AG04450 (cell line): ENCODE results near the gene CLIC3. TPM values are rescaled to one million over a fixed set of nuclear protein-coding genes. Genes with fewer than 3 reads are reported as not detected.

Experiments
- CTCF ChIA-PET: fragments of 300-600, 350-600 bp; formaldehyde crosslinking; extraction: SDS; loops from one replicate; lab custom pipeline; 2022; ENCODE audit warnings: antibody characterized with exemption, inconsistent platforms; lab: Charles Lee
- POLR2A ChIA-PET: fragments of 350-600 bp; formaldehyde crosslinking; extraction: SDS; loops from one replicate; lab custom pipeline; 2021; ENCODE audit warnings: antibody characterized with exemption, inconsistent platforms; lab: Yijun Ruan, JAX
- DNase-seq: peaks from one replicate; pipeline ENCODE4 v3.0.0-alpha.2; 2011; ENCODE audit warnings: low read depth, low spot score
- H3K27ac ChIP-seq: one replicate; pipeline ENCODE4 v1.5.1; 2012; ENCODE audit warnings: low read depth, low read length, control low read depth
- H3K27me3 ChIP-seq: one replicate; pipeline ENCODE4 v1.6.0; 2012; ENCODE audit warnings: low read length; ENCODE audit not compliant: control insufficient read depth, insufficient read depth
- H3K4me3 ChIP-seq: 2 replicates; pipeline ENCODE4 v1.5.1; 2011; ENCODE audit warnings: mild to moderate bottlenecking, low read depth, low read length, control low read depth
- H3K9me3 ChIP-seq: 2 replicates; pipeline ENCODE4 v1.5.1; 2012; ENCODE audit warnings: low read length; ENCODE audit not compliant: control insufficient read depth, insufficient read depth
- CTCF ChIP-seq: IDR thresholded peaks from 2 replicates; pipeline ENCODE4 v1.5.1; 2011; ENCODE audit warnings: low read depth, low read length, control low read depth, inconsistent platforms
- polyA plus RNA-seq: library from polyadenylated mRNA; depleted of rRNA; stranded (reverse); fragments of >200 nt; gene quantifications from 2 replicates; pipeline ENCODE4 v1.2.3, GENCODE V29; 2011

The CLIC3 gene
- polyA plus RNA-seq, 1 experiment, result 0.42 TPM

- ChIA-PET CTCF (interaction anchor here (1.9 to 2.3 kb wide), 2 partner anchors 8 to 13 kb away, joined by 9 to 13 read pairs; no protein-coding TSS in a partner anchor), POLR2A (interaction anchor here (0.6 kb wide), 1 partner anchor 134 kb away, joined by 3 read pairs; no protein-coding TSS in a partner anchor)
- TF ChIP-seq CTCF, result no peak
- Histone ChIP-seq H3K9me3 (no peaks in the 10 kb centered on the region; the same call in 1 of the 2 replicates), H3K27me3 (peaks cover 7% of the 10 kb centered on the region), H3K4me3 (no peak overlapping the region), H3K27ac (no peak overlapping the region)
- no peak for DNase-seq
Measured at GRCh38 chr9:137042751-137043727, 46.7 kb upstream of the CLIC3 start.

DNA sequence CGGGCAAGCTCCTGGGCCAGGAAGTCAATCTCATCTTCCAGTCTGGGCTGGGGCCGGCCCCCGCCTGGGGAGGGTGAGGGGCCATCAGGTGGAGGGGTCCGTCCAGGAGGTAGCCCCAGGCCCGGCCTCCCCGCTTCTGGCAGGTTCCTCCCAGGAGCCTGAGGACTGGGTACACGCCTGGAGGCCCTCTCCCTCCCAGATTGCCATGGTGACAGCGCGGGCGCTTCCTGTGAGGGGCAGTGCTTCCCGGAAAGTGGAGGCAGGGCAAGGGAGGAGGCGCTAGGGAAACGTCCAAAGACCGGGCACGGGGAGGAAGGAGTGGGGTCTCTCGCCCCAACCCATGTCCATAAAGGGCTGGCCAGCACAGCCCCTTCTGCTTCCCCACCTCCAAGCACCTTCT lies 44.8 kb upstream of the CLIC3 start:
- DNase-seq, result no peak
- Histone ChIP-seq H3K9me3 (no peaks in the 10 kb centered on the region; the same call in 1 of the 2 replicates), H3K27me3 (no peaks in the 10 kb centered on the region), H3K4me3 (no peak overlapping the region), H3K27ac (no peak overlapping the region)
- CTCF ChIA-PET, result no interaction called here
- no peak for TF ChIP-seq CTCF
- POLR2A ChIA-PET, result no interaction called here

GRCh38 chr9:137040568-137040967 lies 44.2 kb upstream of the CLIC3 start:
- ChIA-PET CTCF (no interaction called here), POLR2A (no interaction called here)
- Histone ChIP-seq H3K27ac (no peak overlapping the region), H3K4me3 (no peak overlapping the region), H3K27me3 (no peaks in the 10 kb centered on the region), H3K9me3 (no peaks in the 10 kb centered on the region; the same call in 1 of the 2 replicates)
- no peak for TF ChIP-seq CTCF
- no peak for DNase-seq

GRCh38 chr9:137039611-137040366 lies 43.4 kb upstream of the CLIC3 start:
- CTCF ChIA-PET, result interaction anchor here (1.0 to 1.3 kb wide), 2 partner anchors 10 to 24 kb away, joined by 3 to 8 read pairs; no protein-coding TSS in a partner anchor
- H3K27ac ChIP-seq, result no peak overlapping the region
- no peaks in the 10 kb centered on the region for H3K27me3 ChIP-seq
- no peak for DNase-seq
- H3K9me3 ChIP-seq, result no peaks in the 10 kb centered on the region; the same call in 1 of the 2 replicates
- TF ChIP-seq CTCF, result no peak
- no peak overlapping the region for H3K4me3 ChIP-seq
- POLR2A ChIA-PET, result no interaction called here
